Liver (tissue), 3 donors: Measurements from ENCODE around the gene OR5AU1.

ENCODE experiments used
- YY1 ChIP-seq: IDR thresholded peaks from 2 replicates; pipeline ENCODE4 v1.6.1; 2016; ENCODE audit warnings: antibody characterized with exemption, mild to moderate bottlenecking
- TF ChIP-seq, protein P1 (sequence below): fragments of 150-350 bp; IDR thresholded peaks from 2 replicates; pipeline ENCODE4 v1.5.1; 2017; ENCODE audit warnings: improper control_type of control experiment, low read depth, low read length; ENCODE audit not compliant: missing input control
- TF ChIP-seq, protein P2 (sequence below): IDR thresholded peaks from 2 replicates; pipeline ENCODE4 v1.6.1; 2016; ENCODE audit warnings: antibody characterized with exemption
- donor health status: healthy.
- donor health status: healthy.

DNA sequence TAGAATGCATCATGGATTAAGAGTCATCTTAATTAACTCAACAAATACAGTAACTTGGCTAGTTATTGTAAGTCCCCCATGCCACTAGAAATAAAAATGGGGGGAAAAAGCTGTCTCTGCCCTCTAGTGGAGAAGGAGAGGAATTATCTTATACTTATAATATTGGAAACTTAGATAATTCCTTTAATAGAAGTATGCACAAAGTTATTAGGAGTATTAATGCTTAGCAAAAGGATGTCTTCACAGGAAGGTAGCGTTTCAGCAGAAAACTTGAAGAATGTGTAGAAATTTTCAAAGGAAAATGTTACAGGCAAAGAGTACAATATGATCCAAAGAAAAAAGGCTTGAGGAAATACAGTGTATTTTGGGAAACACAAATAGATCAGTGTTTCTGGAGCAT, 19.8 kb downstream of the OR5AU1 start:
- TF ChIP-seq, protein P1, sequence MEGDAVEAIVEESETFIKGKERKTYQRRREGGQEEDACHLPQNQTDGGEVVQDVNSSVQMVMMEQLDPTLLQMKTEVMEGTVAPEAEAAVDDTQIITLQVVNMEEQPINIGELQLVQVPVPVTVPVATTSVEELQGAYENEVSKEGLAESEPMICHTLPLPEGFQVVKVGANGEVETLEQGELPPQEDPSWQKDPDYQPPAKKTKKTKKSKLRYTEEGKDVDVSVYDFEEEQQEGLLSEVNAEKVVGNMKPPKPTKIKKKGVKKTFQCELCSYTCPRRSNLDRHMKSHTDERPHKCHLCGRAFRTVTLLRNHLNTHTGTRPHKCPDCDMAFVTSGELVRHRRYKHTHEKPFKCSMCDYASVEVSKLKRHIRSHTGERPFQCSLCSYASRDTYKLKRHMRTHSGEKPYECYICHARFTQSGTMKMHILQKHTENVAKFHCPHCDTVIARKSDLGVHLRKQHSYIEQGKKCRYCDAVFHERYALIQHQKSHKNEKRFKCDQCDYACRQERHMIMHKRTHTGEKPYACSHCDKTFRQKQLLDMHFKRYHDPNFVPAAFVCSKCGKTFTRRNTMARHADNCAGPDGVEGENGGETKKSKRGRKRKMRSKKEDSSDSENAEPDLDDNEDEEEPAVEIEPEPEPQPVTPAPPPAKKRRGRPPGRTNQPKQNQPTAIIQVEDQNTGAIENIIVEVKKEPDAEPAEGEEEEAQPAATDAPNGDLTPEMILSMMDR = peak; percentile 49
- no peak for TF ChIP-seq YY1
- TF ChIP-seq, protein P2, sequence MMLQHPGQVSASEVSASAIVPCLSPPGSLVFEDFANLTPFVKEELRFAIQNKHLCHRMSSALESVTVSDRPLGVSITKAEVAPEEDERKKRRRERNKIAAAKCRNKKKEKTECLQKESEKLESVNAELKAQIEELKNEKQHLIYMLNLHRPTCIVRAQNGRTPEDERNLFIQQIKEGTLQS = no peak
